IPS DF 4.7 (cell line): ENCODE results near the gene CDK5.

Experiments
- DNase-seq: peaks from one replicate; pipeline ENCODE4 v3.0.0-alpha.2; 2013; ENCODE audit warnings: low spot score; ENCODE audit errors: extremely low read depth

The CDK5 gene

DNA sequence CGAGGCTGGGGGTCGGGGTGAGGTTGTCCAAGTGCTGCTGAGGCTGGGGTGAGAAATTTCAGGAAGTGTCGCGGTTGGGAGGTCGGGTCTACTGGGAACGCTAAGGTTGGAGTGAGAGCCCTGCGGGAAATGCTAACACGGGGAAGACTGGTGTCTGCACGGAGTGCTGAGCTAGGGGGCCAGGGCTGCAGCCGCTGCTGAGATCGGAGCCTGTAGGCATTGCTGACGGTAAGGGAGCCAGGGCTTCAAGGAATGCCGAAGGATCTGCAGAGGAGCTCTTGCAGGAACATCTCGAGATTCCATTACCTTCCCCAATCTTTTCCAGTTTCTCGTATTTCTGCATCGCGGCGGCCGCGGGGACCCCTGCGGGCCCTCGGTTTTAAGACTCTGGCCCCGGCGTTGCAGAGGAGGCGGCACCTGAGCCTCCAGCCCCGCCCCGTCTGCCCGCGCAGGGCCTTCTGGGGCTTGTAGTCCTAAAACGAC is at the start of gene CDK5:
CDK5 (minus strand) TSS at position 392 of the 483 bp plus-strand sequence; CDS start at position 343, 49 bp downstream.
- no peak for DNase-seq

DNA sequence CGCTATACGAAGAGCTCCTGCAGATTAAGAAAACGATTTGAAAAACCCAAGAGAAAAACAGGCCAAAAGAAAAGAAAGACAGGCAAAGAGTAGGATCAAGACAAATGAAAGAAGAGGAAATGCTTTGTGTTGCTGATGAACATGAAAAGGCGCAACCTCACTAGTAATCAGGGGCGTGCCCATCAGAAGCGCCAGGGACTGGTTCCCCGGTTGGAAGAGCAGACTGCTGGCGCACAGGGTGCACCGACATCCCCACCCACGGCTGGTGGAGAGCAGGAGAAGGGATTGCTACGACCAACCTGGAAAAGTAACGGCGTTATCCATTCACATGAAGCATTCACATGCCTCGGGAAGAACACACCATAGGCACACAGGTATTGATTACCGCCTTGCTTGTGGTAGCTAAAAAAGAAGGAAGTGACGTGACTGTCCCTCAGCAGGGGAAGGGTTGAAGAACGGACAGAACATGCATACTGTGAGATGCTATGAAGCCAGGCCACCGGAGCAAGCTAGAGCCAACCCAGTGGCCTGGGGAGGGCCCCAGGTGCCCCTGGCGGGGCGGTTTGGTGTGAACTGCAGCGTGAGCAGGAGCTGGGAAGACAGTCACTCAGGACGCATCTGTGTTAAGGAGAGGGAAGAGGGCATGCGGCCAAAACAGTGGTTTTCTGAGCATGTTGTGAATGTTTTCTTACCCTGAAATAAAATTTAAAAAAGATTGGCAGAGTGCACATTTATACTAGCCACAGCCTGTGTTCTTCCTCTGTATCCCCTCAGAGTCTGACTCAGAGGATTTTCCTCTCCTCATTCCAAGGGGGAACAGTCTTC is 46.9 kb upstream of the CDK5 start:
- DNase-seq, result no peak

DNA sequence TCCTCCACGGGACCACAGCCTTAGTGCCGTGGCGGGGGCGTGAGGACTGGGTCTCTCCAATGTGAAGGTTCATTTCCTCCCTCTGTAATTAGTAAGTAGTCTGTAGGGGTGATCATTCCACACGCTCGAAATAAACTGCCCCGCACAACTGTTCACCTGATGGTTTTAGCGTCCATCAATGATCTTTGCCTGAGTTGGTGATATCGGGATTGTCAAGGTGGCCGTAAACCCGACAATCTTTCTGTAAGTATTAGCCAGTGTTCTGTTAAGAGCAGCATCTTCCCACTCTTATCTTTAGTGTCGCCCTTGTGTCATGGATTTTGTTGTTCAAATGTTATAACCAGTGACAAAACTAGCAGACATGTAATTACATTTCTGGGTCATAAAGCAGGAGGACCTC is 46.3 kb upstream of the CDK5 start:
- no peak for DNase-seq

DNA sequence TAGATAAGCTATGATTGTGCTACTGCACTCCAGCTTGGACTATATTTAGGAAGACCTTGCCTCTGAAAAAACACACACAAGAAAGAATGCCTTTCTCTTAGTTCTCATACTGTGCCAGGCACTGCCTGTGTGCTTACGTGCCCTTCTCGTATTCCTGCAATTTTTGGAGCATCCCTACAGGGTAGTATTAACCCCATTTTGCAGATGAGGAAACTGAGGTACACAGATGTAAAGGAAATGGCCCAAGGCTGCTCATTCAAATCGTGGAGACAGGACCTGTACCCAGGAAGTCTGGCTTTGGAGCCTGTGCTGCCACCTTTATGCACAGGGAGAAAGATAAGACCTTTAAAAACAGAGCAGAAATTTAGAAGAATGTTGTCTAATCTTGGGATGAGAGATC is 45.3 kb upstream of the CDK5 start:
- no peak for DNase-seq

DNA sequence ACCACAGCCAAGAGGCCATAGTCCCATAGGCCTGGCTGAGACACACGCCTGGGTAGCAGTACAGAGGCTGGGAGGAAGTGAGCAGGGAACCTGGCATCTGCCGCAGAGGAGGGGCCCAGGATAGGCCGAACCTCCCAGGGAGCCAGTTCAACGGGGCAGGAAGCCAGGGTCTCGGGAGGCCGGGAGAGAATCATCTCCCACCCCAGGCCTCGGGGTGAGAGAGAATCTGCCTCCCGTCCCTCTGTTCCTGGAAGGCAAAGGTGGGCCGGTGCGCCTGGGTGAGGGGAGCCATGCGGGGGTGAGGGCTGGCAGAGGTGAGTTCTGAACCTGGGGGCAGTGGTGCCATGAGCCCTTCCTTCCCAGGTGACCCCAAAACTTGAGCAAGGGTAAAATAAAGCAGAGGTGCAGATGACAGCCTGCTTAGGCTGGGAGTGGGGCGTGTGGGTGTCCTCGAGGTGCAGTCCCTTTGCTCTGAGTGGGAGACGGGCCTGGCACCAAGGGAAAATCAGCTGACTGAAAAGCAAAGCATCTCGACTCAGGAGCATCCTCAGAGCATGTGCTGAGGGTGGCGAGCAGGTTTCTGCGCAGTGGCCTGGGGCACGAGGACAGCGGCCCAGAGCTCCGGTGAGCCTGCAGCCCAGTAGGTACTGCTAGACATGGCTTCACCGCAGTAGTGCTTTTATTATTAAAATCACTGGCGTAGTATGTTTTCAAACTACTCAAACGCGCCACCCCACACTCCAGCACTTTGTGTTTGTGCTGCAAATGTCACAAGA is 44.1 kb upstream of the CDK5 start:
- DNase-seq, result no peak

DNA sequence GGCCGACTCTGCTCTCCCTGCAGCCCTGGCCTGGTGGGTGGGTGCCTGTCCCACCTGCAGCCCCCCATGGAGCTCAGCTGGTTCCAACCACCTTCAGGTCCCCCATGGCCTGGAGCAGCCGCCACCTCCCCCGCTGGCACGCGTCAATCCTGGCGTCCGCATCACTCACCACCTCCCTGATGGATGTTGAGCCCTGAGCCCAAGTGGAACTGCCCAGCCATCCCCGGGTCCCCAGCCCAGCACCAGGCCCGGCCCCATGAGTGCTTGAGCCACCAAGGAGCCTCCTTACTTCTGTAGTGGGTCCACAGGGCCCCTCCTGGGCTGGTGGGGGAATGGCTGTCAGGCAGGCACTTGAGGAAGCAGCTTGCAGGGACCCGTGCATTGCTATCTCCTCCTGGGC is 43.2 kb upstream of the CDK5 start:
- no peak for DNase-seq

DNA sequence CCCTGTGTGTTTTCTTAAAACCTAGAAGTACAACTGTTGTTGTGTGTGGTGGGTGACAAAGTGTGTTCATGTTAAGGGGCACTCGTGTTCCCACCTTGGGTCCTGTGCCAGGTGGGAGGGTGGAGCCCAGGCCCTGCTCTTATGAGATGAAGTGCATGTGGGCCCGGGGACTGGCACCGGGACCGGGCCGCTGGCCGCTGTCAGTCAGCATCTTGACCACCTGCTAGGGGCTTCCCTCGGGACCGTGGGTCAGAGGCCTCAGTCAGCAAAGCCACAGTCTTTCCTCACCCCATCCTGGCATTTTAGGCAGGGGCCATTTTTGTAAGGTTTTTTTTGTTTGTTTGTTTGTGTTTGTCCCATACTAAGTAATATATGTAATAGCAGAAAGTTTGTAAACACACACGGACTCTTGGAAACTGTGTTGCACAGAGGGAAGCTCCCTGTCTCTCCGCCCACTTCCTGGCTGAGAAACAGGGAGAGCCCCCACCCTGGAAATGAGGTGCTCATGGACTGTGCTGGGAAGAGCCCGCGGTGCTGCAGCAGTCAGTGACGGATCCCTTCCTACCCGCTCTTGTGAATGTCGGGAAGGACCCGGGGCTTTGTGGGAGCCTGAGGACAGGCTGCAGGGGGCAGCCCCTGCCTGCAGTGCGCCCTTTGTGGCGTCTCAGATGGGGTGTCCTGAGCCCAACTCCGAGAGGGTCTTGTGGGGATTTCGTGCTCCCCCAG is 42.0 kb upstream of the CDK5 start:
- DNase-seq, result no peak

DNA sequence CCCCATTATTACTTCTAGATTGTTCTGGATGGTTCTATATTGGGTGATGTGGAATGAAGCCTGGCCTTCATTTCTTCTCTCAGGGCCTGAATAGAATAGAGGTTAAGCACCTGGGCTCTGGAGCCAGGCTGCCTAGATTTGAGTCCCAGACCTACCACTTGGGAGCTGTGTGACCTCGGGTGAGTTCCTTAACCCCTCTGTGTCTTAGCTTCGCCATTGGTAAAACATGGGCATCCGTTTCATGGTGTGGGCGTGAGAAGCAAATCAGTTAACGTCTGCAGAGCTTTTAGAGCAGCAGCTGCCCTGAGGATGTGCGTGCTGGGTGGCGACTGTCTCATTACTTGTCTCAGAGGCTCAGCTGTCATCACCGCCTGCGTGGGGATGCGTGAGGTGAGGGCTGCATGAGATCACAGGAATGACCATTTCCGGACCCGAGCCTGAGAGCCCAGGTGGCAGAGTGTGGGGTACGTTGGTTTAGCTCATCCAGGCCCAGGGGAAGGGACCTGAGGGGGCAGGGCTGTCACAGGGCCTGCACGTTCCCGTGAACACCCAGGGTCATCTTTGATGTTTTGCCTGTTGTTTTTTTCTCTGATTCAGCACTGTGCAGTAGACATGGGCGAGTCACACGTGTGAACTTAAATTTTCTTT is 38.3 kb upstream of the CDK5 start:
- DNase-seq, result no peak

DNA sequence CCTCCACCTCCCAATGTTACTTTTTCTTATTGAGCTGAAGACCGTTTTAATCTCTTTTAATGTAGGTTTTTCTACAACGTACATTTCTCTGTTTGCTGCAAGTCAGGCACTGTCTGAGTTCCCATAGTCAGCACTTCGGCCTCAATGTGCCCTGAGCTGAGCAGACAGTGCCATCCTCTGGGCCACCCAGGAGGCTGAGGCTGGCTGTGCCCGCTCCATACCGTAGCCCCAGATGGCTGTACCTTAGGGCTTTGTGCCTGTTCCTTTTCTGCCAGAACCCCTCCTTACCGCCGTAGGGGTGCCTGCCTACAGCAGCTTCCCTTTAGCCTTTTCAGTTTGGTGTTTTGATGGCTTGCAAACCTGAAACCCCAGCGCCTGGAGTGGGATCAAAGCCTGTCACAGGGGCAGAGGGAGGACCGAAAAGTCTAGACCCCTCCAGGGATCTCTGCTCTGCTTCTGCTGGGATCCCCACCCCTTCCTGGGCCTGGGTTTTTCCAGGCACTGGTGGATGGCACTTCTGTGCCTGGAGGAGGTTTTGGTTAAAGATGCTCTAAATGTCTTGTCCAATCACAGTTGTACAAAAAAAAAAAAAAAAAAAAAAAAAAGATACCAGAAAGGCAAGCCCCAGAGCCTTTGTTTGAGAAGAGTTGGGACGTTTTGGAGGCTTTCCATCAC is 37.6 kb upstream of the CDK5 start:
- DNase-seq, result no peak

DNA sequence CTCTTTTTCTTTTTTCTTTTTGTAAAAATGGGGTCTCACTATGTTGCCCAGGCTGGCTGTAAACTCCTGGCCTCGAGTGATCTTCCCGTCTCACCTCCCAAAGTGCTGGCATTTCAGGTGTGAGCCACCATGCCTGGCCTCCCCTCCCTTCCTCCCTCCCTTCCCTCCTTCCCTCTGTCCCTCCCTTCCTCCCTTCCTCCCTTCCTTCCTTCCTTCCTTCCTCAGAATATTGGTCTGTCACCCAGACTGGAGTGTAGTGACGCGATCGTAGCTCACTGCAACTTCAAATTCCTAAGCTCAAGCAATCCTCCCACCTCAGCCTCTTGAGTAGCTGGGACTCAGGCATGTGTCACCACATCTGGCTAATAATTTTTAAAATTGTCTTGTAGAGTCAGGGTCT is 37.0 kb upstream of the CDK5 start:
- DNase-seq, result no peak

DNA sequence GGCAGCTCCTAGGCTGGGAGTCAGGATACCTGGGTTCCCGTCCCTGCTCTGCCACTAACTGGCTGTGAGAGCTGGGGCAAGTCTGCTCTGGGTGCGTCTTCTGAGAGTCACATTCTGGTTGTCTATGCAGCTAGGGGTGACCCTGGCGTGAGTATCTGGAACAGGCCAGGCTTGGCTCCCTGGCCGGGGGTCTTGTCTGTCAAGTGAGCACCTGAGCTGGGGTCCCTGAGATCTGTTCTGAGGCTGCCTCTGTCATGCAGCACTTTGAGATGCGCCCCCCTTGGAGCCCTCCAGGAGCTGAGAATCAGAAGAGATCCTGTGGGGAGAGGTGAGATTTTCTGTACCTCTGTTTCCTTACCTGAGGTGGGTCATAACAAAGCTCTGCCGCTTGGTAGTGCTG is 36.1 kb upstream of the CDK5 start:
- no peak for DNase-seq

DNA sequence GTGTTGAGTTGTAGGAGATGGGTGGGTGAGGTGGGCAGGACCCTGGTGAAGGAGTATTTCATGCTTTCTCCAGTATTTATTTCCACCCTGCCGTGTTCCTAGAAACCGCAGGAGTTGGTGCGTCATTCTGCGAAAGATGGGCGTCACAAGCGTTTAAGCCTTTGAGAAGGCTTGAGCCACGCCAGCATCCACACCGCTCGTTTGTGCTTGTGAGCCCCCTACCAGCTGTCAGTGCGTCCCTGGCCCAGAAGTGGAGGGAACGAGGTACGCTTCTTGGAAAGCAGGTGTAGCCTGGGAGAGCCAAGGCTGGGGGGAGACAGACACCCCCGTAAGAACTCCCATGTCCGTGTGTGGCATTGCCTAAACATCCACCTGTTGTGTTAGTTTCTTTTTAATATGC is 34.3 kb upstream of the CDK5 start:
- DNase-seq, result no peak

DNA sequence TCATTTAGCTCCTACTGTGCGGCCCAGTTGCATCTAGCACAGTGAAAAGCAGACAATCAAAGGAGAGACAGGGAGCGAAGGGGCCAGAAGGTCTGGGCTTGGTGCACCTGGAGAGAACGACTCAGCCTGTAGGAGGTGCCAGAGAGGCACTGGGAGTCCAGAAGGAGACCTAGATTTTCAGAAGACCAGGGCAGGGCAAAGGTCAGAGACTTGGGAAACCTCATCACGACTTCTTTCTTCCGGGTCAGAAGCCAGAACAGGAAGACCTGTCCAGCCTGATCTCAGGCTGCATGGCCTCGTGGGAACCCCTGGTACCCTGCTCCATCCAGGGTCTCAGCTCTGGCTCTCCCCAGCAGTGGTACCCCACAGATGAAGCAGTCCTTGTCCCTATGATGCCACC is 33.7 kb upstream of the CDK5 start:
- DNase-seq, result no peak

DNA sequence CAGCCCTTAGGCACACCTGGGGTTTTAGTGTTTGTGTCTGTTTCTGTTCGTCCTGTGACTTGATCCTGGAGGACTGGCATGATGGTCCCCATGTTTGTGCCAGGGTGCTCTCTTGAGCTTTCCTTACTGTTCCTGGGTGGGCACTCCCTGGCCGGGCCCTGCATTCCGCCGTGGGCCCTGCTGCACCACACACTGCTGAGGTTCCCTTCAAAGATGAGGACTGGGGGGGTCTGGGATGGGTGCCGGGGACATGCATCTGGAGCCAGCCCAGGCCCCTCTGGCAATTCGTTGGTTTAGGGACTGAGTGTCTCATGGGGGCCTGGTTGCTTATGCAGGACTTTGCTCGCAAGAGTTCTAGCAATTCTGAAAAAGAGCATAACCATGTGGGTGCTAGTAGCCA is 33.3 kb upstream of the CDK5 start:
- no peak for DNase-seq

DNA sequence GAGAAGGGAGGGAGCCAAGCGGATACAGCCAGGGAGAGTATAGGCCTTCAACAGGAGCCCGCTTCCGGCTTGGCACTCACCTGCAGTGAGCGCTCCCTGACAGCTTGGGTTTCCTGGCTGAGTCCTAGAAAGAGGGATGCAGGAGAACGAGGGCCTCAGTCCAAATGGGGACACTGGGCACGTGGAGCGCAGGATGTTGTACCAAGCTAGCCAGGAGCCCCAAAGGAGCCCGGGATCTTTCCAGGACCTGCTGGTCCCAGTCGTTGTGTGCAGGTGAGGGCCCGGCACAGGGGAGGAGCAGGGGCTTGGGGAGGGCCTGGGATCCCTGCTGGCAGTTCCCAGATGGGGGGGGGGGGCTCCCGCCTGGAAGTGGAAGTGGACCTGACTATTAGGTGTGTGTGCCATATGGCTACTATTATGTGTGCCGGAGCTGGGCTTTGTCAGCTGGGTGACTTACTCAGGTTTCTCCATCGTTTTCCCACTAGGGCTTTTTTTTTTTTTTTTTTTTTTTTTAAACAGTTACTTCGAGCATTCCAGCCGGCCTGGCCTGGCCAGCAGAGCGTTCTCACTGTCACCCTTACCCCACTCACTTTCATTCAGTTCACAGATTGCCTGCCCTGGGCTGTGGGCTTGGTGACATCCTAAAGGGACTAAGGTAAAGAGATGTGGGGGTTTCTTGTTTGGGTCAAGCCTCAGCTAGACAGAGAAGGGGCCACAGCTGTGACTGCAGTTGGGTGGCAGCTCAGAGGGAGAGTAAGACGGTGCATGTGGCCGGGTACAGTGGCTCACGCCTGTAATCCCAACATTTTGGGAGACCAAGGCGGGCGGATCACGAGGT is 32.4 kb upstream of the CDK5 start:
- DNase-seq, result no peak

DNA sequence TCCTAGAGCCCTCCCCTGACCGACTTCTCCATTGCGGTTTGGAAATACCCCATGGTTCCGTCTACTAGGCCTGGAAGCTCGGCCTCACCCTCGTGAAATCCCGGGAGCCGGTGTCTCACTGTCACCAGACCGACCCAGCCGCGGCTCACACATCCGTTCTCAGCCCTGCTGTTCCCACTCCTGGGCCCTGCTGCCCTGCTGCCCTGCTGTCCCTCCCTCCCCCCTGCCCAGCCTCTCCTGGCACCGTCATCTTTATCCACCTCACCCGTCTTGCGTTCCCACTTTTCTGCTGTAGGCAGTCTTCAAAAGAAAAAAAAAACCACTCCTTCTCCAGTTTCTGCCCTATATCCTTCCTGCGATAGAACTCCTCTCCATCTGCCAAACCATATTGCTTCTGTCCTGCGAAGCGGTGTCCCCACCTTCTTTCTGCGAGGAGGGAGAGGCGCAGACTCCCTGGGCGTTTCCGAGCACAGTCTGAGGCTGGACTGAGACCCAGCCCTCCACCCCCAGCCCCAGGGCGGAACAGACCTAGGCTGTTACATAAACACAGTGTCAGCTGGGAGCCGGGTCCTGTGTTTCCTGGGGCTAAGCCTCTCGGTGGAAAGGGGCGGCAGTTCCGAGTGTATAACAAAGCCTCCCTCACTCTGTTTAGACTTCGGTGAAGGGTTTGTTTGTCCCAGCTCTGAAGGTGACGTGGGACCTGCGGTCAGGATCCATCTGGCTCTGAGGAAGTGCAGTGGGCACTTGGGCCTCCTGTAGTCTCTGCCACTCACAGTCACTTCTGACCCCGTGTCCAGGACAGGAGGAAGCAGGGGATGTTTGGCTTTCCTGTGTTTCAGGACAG is 31.4 kb upstream of the CDK5 start:
- no peak for DNase-seq

DNA sequence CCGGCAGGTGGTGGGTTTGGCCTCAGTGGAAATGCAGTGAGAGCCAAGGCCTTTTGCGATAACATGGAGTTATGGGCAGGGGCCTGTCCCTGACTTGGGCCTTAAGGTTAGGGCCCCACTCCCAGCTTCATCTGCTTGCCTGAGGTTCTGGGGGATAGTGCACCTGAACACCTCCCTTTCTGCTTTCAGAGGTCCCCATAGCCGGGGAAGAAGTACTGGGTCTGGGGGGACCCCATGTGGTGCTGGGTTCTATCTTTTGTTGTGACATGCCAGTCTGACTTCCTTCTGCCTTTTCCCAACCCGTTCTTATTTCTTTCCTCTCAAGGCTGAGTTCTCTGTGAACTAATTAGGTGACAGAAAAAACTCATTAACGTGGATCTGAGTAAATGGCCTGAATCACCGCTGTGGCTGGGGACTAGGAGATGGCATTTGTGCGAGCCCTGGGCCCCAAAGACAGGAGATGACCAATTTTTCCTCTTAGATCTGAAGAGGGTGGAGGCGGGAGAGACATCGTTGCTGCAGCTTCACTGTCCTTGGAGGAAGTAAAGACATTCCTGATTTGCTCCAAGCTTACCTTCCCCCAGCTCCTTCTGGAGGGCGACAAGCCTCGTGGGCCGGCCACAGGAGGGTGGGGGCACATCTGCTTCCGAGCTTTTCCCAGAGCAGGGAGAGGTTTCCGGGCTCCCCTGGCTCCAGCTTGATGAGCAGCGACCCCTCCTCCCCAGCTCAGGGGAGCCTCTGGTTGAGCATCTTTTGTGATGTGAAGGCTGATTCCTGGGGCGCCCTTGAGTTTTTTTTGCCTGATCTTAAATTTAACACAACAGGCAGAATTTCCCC is 30.5 kb upstream of the CDK5 start:
- DNase-seq, result no peak
